Middle frontal gyrus (tissue), 1 donor: ENCODE data around the gene TTLL12.

ENCODE experiments used
- DNase-seq: peaks from one replicate; pipeline ENCODE4 v3.0.0-alpha.2; 2015; ENCODE audit warnings: low spot score; ENCODE audit errors: extremely low spot score

TTLL12 gene

DNA sequence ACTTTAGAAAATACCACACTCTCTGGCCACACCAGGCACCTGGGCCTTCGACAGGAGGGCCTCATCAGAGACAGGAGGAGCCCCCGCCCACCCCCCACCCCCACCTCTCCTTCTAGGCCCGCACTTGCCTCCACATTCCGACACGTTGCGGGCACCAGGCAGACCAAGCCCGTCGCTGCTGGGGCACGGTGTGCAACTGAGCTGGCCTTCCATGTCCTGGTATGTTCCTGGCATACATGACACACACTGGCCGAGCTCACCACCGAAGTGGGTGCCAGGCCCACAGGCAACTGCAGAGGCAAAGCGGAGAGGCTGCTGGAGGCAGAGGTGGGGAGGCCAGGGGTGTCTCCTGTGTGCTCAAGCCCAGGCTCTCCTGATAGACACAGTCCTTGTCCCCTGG, 27.0 kb upstream of the TTLL12 start:
- DNase-seq: no peak

DNA sequence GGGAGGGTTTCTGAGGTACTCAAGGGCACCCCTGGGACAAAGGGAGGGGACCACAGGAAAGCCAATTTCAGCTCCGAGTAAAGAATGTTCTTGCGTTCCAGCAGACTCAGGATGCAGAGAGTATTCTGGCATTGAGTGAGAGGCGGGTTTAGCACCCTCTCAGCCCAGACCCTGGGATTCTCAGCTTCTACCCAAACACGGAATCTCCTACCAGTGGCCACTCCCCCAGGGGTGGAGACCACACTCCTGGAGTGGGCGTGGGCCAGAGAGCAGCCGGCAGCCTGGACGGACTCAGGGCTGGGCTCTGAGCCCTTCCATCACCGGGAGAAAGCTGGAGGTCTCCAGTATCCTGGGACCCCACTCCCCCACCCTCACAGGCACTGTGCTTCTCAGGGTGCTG, 26.1 kb upstream of the TTLL12 start:
- no peak for DNase-seq

GRCh38 chr22:43212434-43212952, 25.6 kb upstream of the TTLL12 start:
- no peak for DNase-seq

DNA sequence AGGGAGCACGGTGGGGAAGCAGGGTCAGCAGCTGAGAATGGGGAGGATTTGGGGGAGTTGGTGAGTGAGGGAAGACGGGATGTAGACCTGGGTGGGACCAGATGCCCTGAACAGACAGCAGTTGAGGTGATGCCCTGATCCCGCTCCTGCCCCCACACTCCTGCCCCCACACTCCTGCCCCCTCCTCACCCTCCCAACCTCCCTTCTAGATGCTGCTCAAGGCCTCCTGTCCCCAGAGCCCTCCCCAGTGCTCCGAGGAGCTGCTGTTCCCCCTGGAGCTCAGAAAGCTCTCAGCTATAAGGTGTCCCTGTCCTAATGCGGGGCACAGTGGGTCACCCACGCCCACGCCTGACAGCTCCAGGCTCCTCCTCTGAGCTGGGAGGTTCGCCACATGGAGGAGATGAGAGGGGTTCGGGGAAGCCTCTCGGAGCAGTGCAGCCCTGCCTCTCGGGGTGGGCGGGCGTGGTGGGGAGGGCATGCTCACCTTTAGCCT, 25.1 kb upstream of the TTLL12 start:
- DNase-seq: no peak

DNA sequence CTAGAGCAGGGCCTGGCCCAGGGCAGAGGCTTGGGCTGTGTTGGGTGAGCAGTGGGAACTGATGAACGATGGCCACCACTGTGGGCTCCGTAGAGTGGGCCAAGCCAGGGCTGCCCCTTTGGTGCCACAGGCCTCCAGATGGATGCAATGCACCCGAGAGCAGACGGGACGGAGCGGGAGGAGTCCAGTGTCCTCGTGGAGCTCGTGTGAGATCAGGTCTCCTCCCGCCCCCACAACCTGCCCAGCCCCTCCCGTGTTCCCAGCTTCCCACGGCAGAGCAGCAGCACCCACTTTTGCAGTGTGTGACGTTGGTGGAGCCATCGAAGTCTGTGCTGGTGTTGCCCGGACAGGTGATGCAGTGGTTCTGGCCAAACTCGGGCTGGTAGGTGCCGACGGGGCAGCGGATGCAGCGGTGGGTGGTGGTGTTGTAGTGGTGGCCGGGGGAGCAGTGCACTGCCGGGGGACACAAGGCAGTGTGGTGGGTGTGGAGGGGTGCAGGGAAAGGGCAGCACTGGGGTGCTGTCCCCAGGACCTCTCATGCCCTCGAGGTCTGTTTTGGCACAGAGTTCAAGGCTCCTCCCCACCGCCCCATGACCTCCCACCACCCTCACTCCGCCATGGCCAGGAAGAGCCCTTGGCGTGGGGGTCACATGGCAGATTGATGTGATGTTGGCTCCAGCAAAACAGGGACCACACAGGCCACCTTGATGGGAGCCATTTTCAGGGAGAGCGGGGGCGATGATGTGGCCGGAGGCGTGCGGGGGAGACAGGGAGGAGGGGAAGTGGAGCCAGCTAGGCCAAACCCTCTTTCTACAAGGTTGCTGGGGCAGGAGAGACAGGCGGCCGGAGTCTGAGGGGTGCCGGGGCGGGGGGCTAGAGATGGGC, 23.9 kb upstream of the TTLL12 start:
- no peak for DNase-seq

GRCh38 chr22:43209971-43210370, 23.0 kb upstream of the TTLL12 start:
- DNase-seq: no peak

DNA sequence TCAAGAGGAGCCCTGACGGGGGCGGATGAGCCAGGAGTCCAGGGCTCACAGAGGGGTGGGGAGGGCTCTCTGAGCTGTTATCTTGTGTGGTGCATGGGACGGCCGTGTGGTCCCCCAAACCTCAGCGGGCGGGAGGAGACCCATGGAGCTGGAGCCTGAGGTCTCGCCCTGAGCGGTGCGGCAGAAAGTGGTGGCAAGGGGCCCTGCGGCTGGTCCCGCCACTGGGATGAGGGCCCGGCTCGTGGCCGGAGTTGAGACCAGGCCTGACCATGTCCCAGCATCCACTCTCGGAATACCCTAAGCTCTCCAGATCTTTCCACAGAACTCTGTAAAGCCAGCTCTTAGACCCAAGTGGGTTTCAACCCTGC, 22.6 kb upstream of the TTLL12 start:
- DNase-seq: no peak

DNA sequence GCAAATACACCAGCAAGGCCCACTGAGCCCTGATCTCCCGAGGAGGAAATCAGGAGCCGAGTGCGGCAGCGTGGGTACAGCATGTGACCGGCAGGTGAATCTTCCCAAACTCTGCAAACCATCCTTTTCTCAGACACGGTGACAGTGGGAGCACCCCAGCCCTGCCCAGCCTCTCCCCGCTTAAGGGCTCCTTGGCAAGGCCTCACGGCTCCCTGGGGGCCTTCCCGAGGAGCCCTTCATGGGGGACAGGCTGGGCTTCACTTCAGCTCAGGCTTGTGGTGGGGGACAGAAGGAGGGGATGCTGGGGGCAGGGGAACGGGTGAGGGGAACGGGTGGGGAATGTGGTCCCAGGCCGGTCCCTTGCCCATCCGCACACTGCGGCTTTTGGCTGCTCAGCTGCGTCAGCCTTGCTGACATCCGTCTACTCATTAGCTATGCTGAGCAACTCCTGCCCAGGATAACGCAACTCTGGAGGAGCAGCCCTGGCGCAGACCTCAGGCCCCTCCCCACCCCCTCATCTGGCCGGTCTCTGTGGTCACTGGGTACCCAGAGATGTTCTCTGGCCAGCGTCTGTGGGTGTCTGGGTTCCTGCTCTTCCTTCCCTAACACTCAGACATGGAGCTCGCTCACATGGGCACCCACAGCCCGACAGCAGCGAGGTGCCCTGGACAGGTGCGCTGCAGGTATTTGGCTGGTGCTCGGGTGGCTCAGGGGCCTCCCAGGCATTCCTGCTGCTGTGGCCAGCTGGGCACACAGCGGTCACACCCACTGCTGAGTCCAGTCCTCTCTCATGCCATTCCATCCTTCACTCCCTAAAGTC, 22.0 kb upstream of the TTLL12 start:
- DNase-seq: no peak

DNA sequence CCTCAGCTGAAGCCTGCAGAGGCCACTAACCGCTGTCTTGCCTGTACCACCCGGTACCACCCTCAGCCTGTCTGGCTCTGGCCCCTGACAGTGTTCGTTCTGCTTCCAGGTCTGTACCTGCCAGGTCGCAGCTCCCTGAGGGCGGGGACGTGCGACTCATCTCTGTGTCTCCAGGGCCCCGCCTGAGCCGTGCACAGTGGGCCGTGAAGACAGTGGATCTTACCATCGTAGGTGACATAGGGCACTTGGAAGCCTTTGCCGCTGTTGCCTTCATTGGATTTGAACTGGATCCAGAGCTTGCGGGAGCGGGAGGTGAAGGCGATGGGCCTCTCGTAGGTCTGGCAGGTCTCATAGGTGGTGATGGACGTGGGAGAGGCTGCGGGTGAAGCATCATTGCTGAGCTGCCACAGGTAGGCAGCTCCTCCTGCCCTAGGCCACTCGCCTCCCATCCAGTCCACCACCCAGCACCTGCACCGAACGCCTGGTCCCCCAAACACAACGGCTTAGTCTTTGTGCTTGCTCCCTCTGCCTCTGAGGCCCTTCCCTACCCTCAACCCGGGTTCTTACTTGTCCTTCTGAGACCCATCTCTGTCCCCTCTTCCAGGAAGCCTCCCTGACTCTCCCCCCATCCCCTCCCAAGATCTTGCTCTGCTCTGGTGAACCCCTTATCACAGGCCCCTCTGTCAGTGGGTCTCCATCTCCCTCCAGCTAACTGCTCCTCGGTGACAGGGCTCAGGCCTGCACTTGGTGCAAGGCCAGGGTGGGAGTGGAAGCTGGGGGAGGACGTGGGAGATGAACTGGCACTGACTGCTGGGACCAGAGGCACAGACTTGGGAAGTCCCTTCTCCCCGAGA, 21.1 kb upstream of the TTLL12 start:
- DNase-seq: no peak

DNA sequence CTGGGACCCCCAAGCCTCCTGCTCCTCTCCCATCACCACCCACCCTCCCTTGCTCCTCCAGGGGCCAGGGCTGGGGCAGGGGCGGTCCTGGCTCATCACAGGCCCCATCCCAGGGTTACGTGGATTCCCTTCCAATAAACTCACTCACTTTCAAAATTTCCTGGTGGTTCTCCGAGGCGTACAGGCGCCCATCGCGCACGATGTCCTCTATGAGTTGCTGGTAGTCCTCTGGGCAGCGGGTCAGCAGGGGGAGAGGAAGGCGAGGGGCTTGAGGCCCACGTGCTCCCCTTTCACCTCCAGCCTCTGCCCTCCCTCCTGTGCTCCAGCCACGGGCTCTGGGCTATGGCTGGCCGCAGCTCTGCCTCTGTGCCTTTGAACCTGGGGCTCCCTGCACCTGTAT, 20.5 kb upstream of the TTLL12 start:
- no peak for DNase-seq

DNA sequence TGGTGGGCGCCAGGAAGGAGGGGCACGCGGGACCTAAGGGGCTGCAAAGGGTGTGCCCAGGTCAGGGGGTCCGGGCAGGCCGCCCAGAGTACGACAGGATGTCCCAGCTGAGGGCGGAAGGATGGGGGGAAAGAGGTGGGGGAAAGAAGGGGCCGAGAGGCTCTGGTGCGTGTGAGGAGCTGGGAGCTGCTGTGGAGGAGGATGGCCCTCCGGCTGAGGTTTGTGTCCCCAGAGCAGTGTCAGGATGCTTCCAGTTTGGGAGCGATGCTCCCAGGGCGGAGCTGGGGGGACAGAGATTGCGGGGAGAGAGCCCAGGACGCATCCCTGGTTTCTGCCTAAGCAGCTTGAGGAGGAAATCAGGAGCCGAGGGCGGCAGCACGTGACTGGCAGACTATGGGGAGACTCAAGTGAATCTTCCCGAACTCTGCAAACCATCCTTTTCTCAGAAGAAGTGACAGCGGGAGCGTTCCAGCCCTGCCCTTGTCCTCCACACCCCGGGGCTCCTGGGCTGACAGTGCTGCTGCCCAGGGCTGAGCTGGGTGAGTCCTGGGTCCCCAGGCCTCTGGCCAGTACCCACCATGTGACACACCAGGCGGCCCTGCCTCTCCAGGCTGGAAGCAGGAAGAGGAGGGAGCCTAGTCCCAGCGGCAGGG, 19.7 kb upstream of the TTLL12 start:
- DNase-seq: no peak

DNA sequence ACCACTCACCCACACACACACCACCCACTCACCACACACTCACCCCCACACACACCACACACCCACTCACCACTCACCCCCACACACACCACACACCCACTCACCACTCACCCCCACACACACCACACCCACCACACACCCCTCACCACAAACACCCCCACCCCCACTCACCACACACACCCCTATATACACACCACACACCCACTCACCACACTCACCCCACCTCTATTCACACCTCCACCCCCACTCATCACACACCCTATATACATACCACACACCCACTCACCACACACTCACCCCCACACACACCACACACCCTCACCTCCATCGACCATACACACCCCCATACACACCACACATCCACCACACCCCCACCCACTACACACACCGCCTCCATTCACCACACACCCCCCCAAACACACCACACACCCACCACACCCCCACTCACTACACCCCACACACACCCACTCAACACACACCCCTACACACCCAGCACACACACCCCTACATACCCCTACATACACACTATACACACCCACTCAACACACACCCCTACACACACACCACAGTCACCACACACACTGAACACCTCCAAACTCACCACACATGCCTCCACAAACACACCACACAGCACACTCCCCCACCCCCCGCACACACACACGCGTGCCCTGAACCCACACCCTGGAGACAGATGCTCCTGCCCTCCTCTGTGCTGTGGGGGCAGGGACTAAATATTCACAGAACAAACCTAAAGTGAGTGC, 19.0 kb upstream of the TTLL12 start:
- DNase-seq: no peak

GRCh38 chr22:43205261-43205691, 18.3 kb upstream of the TTLL12 start:
- no peak for DNase-seq

DNA sequence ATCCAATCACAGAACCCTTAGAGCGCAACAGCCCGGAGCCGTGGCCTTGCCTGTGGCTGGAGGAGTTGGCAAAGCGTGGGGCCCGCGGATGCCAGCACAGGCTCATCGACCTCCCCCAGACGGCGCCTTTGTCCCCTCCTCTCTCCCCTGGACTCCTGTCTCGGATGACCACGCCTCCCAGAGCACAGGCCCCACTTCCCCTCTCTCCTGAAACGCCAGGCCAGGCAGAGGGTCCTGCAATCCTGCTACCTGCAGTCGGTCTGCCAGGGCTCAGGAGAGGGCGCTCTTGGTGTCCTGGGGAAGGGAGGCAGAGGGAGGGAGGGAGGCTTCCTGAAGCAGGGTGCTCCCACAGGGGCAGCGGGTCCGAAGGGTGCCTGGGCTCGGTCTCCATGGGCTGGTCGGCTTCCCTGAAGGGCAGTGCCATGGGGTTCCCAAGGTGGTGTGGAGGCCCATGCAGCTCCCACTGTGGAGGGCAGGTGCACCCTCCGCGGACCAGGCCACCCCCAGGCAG, 16.6 kb upstream of the TTLL12 start:
- DNase-seq: no peak

- no peak for DNase-seq
These were observed 15.9 kb upstream of the TTLL12 start for GRCh38 chr22:43202756-43203410.

- DNase-seq: no peak
These were observed 15.4 kb upstream of the TTLL12 start for GRCh38 chr22:43202326-43202725.

- no peak for DNase-seq
These were observed 14.7 kb upstream of the TTLL12 start for GRCh38 chr22:43201486-43202219.

DNA sequence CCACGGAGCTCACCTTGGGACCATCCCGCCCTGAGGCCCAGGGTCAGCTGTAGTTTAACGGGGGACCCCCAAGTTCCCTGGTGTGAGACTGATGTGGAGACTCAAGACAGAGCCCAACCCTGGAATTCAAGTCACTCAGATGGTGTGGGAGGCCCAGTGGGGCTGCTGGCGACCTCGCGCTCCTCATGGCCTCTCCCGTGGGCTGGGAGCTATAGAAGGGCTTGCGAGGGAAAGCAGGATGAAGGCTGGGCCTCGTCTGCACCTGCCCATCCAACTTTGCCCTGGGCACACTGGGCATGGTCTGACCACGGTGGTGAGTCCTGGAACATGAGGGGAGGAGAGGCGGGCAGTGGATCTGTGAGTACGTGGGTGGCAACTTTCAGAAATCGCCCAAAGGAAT, 13.6 kb upstream of the TTLL12 start:
- no peak for DNase-seq

DNA sequence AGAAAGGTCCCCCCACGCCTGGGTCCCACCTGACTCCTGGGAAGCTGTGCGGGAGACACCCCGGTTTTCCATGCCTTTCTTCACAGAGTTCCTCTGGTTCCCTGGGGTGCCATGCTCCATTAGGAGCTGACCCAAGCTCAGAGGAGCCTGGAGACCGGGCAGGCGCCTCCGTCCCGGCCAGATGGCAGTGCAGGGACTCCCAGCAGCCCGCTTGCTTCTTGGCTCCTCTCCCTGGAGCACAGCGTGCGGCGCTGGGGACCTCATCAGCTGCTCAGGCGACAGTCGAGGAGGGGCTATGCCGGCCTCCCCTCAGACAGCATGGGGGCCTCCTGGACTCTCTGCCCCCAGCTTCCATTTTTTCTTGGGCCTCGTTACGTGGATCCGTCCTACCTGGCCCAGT, 13.1 kb upstream of the TTLL12 start:
- DNase-seq: no peak
